ENCODE measurements around the gene PLD5.

Gene PLD5

DNA sequence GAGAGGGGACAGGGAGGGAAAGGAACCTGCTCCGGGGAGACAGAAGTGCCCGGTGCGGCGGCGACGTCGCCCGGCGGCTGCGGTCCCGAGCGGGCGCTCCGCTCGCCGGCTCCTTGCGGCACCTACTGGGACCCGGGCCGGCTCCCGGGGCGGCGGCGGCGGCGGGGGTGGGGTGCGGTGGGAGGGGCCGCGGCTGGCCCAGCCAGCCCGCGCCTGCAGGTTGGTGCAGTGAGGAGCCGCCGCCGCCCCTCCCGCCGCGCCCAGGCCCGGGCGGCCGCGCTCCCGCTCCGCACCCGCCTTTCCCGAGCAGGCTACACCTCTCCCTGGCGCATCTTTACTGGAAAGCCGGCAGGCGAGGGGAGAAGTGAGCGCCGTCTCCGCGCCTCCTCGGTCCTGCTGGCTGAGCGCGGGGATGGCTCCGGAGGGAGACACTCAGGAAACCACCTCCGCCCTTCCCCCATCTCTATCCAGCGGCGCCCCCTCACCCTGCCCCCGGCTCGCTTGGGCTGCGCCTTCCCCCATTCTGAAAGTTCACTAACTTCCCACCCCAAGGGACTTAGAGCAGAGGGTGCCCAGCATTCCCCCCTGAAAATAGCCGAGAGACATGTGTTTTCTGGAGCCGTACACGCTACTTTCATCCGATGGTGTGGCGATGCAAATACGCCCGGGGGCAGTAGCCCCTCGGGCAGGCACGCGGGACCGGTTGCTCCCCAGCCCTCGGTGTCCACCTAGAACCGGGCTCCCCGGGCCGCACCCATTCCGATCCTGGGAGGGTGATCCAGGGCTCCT is at the start of gene PLD5:
Gene PLD5 (minus strand): TSS at position 127 of the 789 bp plus-strand sequence.
- DNase-seq, result peak in 1 of 2 experiments; percentile 18

GRCh38 chr1:242569867-242570266 is 45.4 kb upstream of the PLD5 start:
- no peak for DNase-seq

DNA sequence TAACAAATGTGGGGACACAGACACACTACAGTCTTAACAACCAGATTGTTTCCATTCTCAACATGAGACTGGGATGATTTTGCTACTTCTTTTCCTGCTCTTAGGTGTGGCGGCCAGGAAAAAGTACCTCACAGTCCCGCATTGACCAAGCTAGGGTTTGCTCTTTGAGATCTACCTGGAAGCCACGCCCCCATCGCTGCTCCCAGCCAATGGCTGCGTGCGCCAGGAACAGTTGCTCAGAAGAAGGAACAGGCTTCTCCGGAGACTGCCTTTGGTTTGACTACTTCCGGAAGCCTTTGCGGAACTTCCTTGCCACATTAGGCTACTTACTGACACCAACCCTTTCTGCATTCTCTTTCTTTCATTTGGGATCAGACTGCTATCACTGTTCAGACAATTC is 44.2 kb upstream of the PLD5 start:
- DNase-seq, result no peak

DNA sequence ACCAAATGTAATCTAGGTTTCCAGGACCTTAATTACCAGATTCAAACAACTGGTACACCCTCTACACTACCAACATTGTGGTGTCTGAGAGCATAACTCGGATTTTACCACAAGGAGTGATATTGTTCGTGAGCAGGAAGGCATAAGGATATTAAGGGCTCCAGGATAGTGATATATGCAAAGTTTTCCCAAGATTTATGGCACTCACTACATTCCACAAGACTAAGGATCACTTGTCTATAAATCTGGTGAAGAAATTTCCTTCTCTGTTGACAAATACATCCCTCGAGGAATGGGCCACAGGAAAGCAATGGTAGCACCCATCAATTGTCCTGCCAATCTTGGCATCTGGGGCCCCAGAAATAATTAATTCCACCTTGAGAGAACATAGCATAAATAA is 43.1 kb upstream of the PLD5 start:
- DNase-seq, result no peak

DNA sequence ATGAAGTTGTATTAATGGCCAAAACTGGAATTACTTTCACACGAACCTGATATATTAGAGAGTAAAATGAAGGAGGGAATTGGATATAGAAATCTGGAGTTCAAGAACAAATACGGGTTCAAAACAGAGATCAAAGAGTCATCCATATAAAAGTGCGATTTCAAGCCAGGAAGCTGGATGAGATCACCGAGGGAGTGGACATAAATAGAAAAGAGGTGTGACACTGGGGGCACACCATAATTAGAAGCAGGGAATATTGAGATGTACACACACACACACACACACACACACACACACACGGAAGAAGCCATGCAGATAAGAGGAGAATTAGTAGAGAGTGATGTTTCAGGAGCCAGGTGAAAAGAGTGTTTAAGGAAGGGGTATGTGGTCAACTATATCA is 32.3 kb upstream of the PLD5 start:
- no peak for DNase-seq

DNA sequence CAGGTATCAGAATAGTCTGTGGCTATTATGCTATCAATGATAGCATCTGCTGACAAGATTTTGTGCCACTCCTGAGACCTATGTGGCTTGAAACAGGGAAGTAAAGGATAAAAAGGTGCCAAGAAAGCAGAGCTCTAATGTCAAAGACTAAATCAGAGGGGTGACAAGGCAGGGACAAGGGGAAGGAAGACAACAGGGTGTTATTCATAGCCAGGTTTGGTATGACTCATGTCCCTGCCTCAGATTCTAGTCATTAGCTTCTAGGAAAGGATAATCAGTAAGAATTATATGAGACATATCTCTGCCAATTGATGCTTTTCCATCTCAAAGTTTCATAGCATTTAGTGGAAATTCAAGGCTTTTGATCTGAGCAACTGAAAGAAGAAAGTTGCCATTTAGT is 31.8 kb upstream of the PLD5 start:
- no peak for DNase-seq

DNA sequence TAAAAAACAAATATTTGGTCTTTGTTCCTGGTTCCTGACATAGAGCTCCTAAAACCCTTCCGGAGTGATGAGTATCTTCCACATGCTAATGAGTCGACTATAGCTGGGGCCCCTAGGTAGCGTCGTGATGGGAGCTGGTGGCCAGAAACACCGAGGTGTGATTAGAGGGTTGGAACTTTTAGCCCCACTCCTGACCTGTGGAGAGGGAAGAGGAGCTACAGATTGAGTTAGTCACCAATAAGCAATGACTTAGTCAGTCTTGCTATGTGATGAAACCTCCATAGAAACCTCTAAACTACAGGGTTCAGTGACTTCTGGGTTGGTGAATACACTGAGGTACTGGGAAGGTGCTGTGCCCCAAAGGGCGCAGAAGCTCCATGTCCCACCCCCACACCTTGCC is 30.1 kb upstream of the PLD5 start:
- DNase-seq, result no peak

- DNase-seq, result no peak
Observed at GRCh38 chr1:242546849-242547729, 22.6 kb upstream of the PLD5 start.

DNA sequence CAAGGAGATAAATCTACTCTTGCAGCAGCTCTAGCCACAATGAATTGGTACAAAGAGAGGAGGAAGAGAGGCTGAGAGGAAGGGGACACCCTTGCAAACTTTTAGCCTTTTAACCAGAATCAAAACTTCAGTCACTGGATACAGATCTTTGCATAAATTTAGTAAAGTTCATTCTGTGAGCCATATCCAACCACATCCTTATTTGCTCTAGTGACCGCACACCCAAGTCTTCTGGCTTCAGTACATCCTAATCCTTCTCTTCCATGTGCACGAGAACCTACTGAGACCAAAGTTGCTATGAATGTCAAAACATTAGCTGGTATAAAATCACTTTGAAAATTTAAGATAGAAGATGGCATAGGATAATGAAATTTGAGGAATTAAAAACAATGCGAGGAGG is 21.9 kb upstream of the PLD5 start:
- DNase-seq, result no peak

DNA sequence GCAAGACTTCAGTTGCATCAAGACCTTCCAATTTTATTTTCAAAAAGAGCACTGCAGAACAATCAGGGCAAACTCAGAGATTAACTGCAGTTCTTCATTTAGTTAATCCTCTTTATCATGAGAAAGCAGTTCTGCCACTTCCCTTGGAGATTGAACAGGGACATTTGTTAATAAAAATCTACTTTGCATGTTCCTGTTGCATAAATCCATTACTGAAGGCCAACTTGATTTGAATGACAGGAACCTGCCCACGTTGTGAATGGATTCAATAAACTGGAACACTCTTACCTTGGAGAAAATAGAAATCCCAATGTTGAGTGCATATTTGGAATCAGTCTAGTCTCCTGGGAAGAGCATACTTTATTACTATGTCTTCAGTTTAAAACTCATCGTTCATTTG is 19.6 kb upstream of the PLD5 start:
- DNase-seq, result peak; percentile 8 to 33

- no peak for DNase-seq
Observed at GRCh38 chr1:242542271-242542670, 17.8 kb upstream of the PLD5 start.

GRCh38 chr1:242535986-242536385 is 11.5 kb upstream of the PLD5 start:
- DNase-seq, result no peak

- DNase-seq, result no peak
Observed at GRCh38 chr1:242534753-242535152, 10.3 kb upstream of the PLD5 start.

- no peak for DNase-seq
Observed at GRCh38 chr1:242530761-242531160, 6.3 kb upstream of the PLD5 start.

GRCh38 chr1:242525769-242526168 is 1.3 kb upstream of the PLD5 start:
- DNase-seq, result no peak

DNA sequence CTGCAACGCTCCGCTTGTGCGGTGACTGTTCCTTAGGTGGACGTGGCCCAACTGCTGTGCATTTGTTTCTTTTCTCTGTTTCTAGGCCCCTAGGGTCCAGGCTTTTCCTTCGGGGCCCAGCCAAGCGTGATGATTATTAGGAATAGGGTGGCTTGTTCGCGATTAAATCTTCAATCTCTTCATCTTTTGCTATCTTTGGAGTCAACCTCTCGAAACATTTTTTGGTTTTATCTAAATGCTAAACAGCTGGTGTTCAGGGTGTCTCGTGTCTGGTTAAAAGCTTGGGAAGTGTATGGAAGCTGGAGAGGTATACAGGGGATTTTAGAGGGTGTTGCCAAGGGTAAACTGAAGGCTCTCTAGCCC is 844 bp upstream of the PLD5 start:
- DNase-seq, result no peak

GRCh38 chr1:242523719-242524570 is 552 bp downstream of the PLD5 start:
- peak in 1 of 2 experiments; percentile 32 for DNase-seq

GRCh38 chr1:242522996-242523718 is 1.3 kb downstream of the PLD5 start:
- DNase-seq, result no peak

DNA sequence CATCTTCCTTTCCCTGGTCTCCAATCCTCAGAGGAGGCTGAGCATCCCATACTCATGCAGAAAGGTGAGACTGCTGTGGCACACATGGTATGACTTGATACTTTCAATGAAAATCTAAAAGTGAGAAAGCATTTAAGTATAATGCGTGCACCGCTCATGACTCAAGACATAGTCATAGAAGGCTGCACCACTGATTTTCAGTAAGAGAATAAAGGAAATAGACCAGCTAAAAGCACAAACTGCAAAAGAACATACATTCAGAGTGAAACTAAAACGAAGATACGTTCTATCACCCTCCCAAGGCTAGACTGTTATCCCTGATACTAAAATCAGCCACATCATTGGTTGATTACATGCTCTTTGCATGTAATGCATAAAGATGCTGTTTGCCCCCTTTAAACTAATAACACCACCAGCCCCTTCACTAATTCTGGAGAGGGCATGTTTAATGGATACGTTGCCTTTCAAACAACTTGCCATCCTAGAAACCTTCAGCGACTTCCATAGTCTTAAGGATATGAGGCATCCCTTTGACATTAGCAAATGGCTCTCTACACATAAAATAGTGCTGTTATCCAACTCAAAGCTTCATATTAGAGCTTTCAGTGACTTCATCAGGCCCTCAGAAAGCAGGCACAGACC is 2.1 kb downstream of the PLD5 start:
- no peak for DNase-seq

DNA sequence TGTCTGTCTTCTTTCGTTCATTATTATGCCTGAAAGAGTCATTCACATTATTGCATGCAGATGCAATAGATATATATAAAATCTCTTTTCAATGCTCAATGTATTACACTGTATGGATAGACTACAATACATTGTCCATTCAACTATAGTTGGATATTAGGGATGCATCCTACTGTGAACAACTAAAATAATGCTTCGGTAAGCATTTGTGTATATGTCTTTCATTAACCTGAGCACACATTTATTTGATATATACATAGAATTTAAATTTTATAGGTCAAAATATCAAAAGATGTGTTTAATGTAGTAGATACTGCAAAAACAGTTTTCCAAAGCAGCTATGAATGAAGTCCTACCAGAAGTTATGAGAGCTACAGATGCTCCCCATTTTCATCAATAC is 8.9 kb downstream of the PLD5 start:
- DNase-seq, result no peak

- DNase-seq, result no peak
Observed at GRCh38 chr1:242506724-242507123, 17.8 kb downstream of the PLD5 start.

DNA sequence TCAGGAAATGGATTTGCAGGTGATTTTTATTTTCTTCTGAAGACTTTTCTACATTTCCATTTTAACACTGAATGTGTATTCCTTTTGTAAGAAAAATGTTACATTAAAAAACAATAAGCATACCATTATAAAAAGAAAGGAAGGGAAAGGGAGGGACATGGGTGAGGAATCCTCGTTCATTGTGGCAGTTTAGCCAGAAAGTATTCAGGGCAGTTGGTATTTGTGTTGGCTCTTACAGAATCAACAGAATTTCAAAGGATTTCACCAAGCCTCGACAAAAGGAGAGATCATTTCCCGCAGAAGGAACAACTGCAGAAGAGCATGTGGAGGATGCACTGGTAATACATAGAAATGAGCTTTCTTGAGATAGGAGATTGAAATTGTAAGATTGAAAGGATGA is 35.0 kb downstream of the PLD5 start:
- no peak for DNase-seq
